ENCODE data around the gene CNGA3.

Gene CNGA3

GRCh38 chr2:98372121-98372520 is 25.9 kb downstream of the CNGA3 start:
- no peak overlapping the region for H3K23ac ChIP-seq (ENCODE audit: low read length)

GRCh38 chr2:98372579-98372978 is 26.3 kb downstream of the CNGA3 start:
- Histone ChIP-seq H2AK5ac (ENCODE audit: low read length) (no peak overlapping the region), H3K27ac (ENCODE audit: low read depth, low read length) (no peak overlapping the region), H4K8ac (ENCODE audit: low read depth, low read length) (no peak overlapping the region), H2BK5ac (ENCODE audit: low read depth, low read length, poor library complexity) (no peak overlapping the region), H3K9ac (ENCODE audit: low read length) (no peak overlapping the region), H3K79me1 (ENCODE audit: low read length) (no peaks in the 10 kb centered on the region), H3K4ac (ENCODE audit: low read depth, low read length) (no peak overlapping the region), H2AFZ (ENCODE audit: insufficient read depth, low read length, poor library complexity) (no peak overlapping the region), H3K27me3 (ENCODE audit: insufficient read depth, low read length) (no peaks in the 10 kb centered on the region), H2BK12ac (ENCODE audit: low read length) (no peak overlapping the region), H3K4me2 (ENCODE audit: low read length) (no peak overlapping the region), H3K4me3 (ENCODE audit: low read depth, low read length) (no peak overlapping the region), H2BK120ac (ENCODE audit: insufficient read depth, low read length, poor library complexity) (no peak overlapping the region), H3K23ac (ENCODE audit: low read length) (no peak overlapping the region), H4K12ac (ENCODE audit: low read depth, low read length) (no peak overlapping the region), H3K14ac (ENCODE audit: low read length) (no peak overlapping the region), H4K91ac (ENCODE audit: low read depth, low read length) (no peak overlapping the region), H3K9me3 (ENCODE audit: insufficient read depth, low read depth, low read length) (peaks cover 4% of the 10 kb centered on the region), H3K18ac (ENCODE audit: low read length) (no peak overlapping the region), H3K36me3 (ENCODE audit: control insufficient read depth in 1 of 2, insufficient read depth in 2 of 2, low read length in 2 of 2) (no peaks in the 10 kb centered on the region), H3K79me2 (ENCODE audit: control insufficient read depth, insufficient read depth, low read length, poor library complexity) (no peaks in the 10 kb centered on the region), H3K4me1 (ENCODE audit: control insufficient read depth in 1 of 2, insufficient read depth in 2 of 2, low read length in 2 of 2) (peaks cover 5 to 16% of the 10 kb centered on the region in 2 experiments)
- no peak for DNase-seq
- WGBS (ENCODE audit: extremely low coverage, insufficient coverage, insufficient read length): no CpG with 5 or more reads among the region's 5 CpGs

More at GRCh38 chr2:98372121-98372520, 25.9 kb downstream of the CNGA3 start:
- Histone ChIP-seq H3K9ac (ENCODE audit: low read length) (no peak overlapping the region), H4K12ac (ENCODE audit: low read depth, low read length) (no peak overlapping the region), H3K79me1 (ENCODE audit: low read length) (no peaks in the 10 kb centered on the region), H3K4me2 (ENCODE audit: low read length) (no peak overlapping the region), H3K9me3 (ENCODE audit: insufficient read depth, low read depth, low read length) (peaks cover 7% of the 10 kb centered on the region), H3K14ac (ENCODE audit: low read length) (no peak overlapping the region), H3K4me3 (ENCODE audit: low read depth, low read length) (no peak overlapping the region), H4K91ac (ENCODE audit: low read depth, low read length) (no peak overlapping the region), H2AFZ (ENCODE audit: insufficient read depth, low read length, poor library complexity) (no peak overlapping the region), H3K36me3 (ENCODE audit: control insufficient read depth in 1 of 2, insufficient read depth in 2 of 2, low read length in 2 of 2) (no peaks in the 10 kb centered on the region), H3K4me1 (ENCODE audit: control insufficient read depth in 1 of 2, insufficient read depth in 2 of 2, low read length in 2 of 2) (peaks cover 5 to 16% of the 10 kb centered on the region in 2 experiments), H2BK5ac (ENCODE audit: low read depth, low read length, poor library complexity) (no peak overlapping the region), H3K4ac (ENCODE audit: low read depth, low read length) (no peak overlapping the region), H2BK120ac (ENCODE audit: insufficient read depth, low read length, poor library complexity) (no peak overlapping the region), H4K8ac (ENCODE audit: low read depth, low read length) (no peak overlapping the region), H3K27me3 (ENCODE audit: insufficient read depth, low read length) (no peaks in the 10 kb centered on the region), H3K18ac (ENCODE audit: low read length) (no peak overlapping the region), H2AK5ac (ENCODE audit: low read length) (no peak overlapping the region), H3K79me2 (ENCODE audit: control insufficient read depth, insufficient read depth, low read length, poor library complexity) (no peaks in the 10 kb centered on the region), H3K27ac (ENCODE audit: low read depth, low read length) (no peak overlapping the region), H2BK12ac (ENCODE audit: low read length) (no peak overlapping the region)
- no CpG with 5 or more reads among the region's 4 CpGs for WGBS (ENCODE audit: extremely low coverage, insufficient coverage, insufficient read length)
- DNase-seq: no peak

GRCh38 chr2:98374286-98374685 is 28.0 kb downstream of the CNGA3 start:
- H2AK5ac ChIP-seq (ENCODE audit: low read length): no peak overlapping the region
- H4K12ac ChIP-seq (ENCODE audit: low read depth, low read length): no peak overlapping the region
- no peak overlapping the region for H3K27ac ChIP-seq (ENCODE audit: low read depth, low read length)
- H3K36me3 ChIP-seq (ENCODE audit: control insufficient read depth in 1 of 2, insufficient read depth in 2 of 2, low read length in 2 of 2): no peaks in the 10 kb centered on the region
- no peaks in the 10 kb centered on the region for H3K9me3 ChIP-seq (ENCODE audit: insufficient read depth, low read depth, low read length)
- no peak overlapping the region for H3K4ac ChIP-seq (ENCODE audit: low read depth, low read length)
- H3K4me1 ChIP-seq (ENCODE audit: control insufficient read depth in 1 of 2, insufficient read depth in 2 of 2, low read length in 2 of 2): peaks cover 11 to 23% of the 10 kb centered on the region in 2 experiments
- no peak overlapping the region for H3K4me3 ChIP-seq (ENCODE audit: low read depth, low read length)
- DNase-seq: no peak
- H2AFZ ChIP-seq (ENCODE audit: insufficient read depth, low read length, poor library complexity): no peak overlapping the region
- no peak overlapping the region for H2BK120ac ChIP-seq (ENCODE audit: insufficient read depth, low read length, poor library complexity)
- WGBS (ENCODE audit: extremely low coverage, insufficient coverage, insufficient read length): no CpG with 5 or more reads among the region's 5 CpGs
- no peaks in the 10 kb centered on the region for H3K79me1 ChIP-seq (ENCODE audit: low read length)
- no peak overlapping the region for H2BK5ac ChIP-seq (ENCODE audit: low read depth, low read length, poor library complexity)
- H3K79me2 ChIP-seq (ENCODE audit: control insufficient read depth, insufficient read depth, low read length, poor library complexity): no peaks in the 10 kb centered on the region
- H3K4me2 ChIP-seq (ENCODE audit: low read length): no peak overlapping the region
- no peak overlapping the region for H3K23ac ChIP-seq (ENCODE audit: low read length)
- no peak overlapping the region for H3K18ac ChIP-seq (ENCODE audit: low read length)
- H2BK12ac ChIP-seq (ENCODE audit: low read length): no peak overlapping the region
- no peaks in the 10 kb centered on the region for H3K27me3 ChIP-seq (ENCODE audit: insufficient read depth, low read length)
- H4K91ac ChIP-seq (ENCODE audit: low read depth, low read length): no peak overlapping the region
- H3K14ac ChIP-seq (ENCODE audit: low read length): no peak overlapping the region
- H4K8ac ChIP-seq (ENCODE audit: low read depth, low read length): no peak overlapping the region
- H3K9ac ChIP-seq (ENCODE audit: low read length): no peak overlapping the region

- no peak for DNase-seq
- H3K36me3 ChIP-seq (ENCODE audit: control insufficient read depth in 1 of 2, insufficient read depth in 2 of 2, low read length in 2 of 2): no peaks in the 10 kb centered on the region
- no peak overlapping the region for H2BK5ac ChIP-seq (ENCODE audit: low read depth, low read length, poor library complexity)
- H2BK120ac ChIP-seq (ENCODE audit: insufficient read depth, low read length, poor library complexity): no peak overlapping the region
- H3K4ac ChIP-seq (ENCODE audit: low read depth, low read length): no peak overlapping the region
- H3K79me1 ChIP-seq (ENCODE audit: low read length): no peaks in the 10 kb centered on the region
- H3K27me3 ChIP-seq (ENCODE audit: insufficient read depth, low read length): no peaks in the 10 kb centered on the region
- no peak overlapping the region for H2AFZ ChIP-seq (ENCODE audit: insufficient read depth, low read length, poor library complexity)
- no peaks in the 10 kb centered on the region for H3K79me2 ChIP-seq (ENCODE audit: control insufficient read depth, insufficient read depth, low read length, poor library complexity)
- H4K91ac ChIP-seq (ENCODE audit: low read depth, low read length): no peak overlapping the region
- H3K4me3 ChIP-seq (ENCODE audit: low read depth, low read length): no peak overlapping the region
- no peak overlapping the region for H3K27ac ChIP-seq (ENCODE audit: low read depth, low read length)
- H3K23ac ChIP-seq (ENCODE audit: low read length): no peak overlapping the region
- no peak overlapping the region for H4K12ac ChIP-seq (ENCODE audit: low read depth, low read length)
- no peak overlapping the region for H2BK12ac ChIP-seq (ENCODE audit: low read length)
- no peak overlapping the region for H3K9ac ChIP-seq (ENCODE audit: low read length)
- H3K14ac ChIP-seq (ENCODE audit: low read length): no peak overlapping the region
- no peaks in the 10 kb centered on the region for H3K9me3 ChIP-seq (ENCODE audit: insufficient read depth, low read depth, low read length)
- no CpG with 5 or more reads among the region's 11 CpGs for WGBS (ENCODE audit: extremely low coverage, insufficient coverage, insufficient read length)
- H2AK5ac ChIP-seq (ENCODE audit: low read length): no peak overlapping the region
- no peak overlapping the region for H3K4me2 ChIP-seq (ENCODE audit: low read length)
- peaks cover 12 to 24% of the 10 kb centered on the region in 2 experiments for H3K4me1 ChIP-seq (ENCODE audit: control insufficient read depth in 1 of 2, insufficient read depth in 2 of 2, low read length in 2 of 2)
- H4K8ac ChIP-seq (ENCODE audit: low read depth, low read length): no peak overlapping the region
- no peak overlapping the region for H3K18ac ChIP-seq (ENCODE audit: low read length)
Measured at GRCh38 chr2:98374958-98375570, 28.8 kb downstream of the CNGA3 start.
